ENCODE data around the gene EXPH5.

EXPH5 gene

GRCh38 chr11:108508653-108509593 lies 84.6 kb downstream of the EXPH5 start:
- TF ChIP-seq, protein P1, sequence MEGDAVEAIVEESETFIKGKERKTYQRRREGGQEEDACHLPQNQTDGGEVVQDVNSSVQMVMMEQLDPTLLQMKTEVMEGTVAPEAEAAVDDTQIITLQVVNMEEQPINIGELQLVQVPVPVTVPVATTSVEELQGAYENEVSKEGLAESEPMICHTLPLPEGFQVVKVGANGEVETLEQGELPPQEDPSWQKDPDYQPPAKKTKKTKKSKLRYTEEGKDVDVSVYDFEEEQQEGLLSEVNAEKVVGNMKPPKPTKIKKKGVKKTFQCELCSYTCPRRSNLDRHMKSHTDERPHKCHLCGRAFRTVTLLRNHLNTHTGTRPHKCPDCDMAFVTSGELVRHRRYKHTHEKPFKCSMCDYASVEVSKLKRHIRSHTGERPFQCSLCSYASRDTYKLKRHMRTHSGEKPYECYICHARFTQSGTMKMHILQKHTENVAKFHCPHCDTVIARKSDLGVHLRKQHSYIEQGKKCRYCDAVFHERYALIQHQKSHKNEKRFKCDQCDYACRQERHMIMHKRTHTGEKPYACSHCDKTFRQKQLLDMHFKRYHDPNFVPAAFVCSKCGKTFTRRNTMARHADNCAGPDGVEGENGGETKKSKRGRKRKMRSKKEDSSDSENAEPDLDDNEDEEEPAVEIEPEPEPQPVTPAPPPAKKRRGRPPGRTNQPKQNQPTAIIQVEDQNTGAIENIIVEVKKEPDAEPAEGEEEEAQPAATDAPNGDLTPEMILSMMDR (IDR thresholded peaks at IDR 0.05; ENCODE audit: low read depth, low read length, missing control alignments): no peak
- no peak overlapping the region for H3K4me3 ChIP-seq (replicated peaks; ENCODE audit: low read depth, low read length)
- no peak for DNase-seq (ENCODE audit: extremely low read depth, low read depth)

DNA sequence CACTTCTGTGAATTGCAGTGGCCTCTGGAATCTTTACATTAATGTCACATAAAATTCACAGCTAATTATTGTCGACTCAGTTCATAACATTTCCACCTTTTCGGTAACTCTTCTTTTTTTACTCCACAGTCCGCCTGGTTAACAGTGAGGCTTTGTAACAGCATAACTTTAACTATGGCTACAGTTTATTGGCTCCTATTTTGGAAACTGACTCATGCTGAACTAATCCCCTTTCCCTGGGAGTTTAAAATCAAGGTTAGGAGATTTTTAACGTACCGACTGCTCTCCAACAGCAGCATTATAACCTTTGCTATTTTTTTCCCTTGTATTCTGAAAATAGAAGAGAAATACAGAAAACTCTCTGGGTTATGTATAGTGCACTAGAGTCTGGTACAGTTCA lies 92.2 kb downstream of the EXPH5 start:
- TF ChIP-seq, protein P1 (IDR thresholded peaks at IDR 0.05; ENCODE audit: low read depth, low read length, missing control alignments): no peak
- H3K4me3 ChIP-seq (replicated peaks; ENCODE audit: low read depth, low read length): no peak overlapping the region
- no peak for DNase-seq (ENCODE audit: extremely low read depth, low read depth)

DNA sequence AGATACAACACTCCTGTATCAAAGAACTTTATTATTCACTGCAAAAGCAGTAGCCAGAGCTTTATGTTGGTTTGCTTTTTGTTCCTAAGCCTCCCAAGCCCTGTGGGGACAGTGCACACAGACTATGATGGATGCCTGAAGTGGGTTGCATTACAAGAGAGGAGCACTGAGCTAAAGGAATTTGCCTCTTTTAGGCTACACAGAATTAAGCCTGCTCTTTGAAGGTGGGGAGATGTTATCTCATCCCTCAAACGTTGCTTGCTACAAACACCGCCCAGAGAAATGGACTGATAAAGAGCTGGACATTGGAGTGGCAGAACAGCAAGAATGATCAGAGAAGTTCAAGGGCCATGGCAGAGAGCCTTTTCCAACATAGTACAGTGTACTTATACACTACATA lies 92.8 kb downstream of the EXPH5 start:
- no peak for DNase-seq (ENCODE audit: extremely low read depth, low read depth)
- TF ChIP-seq, protein P1 (IDR thresholded peaks at IDR 0.05; ENCODE audit: low read depth, low read length, missing control alignments): no peak
- no peak overlapping the region for H3K4me3 ChIP-seq (replicated peaks; ENCODE audit: low read depth, low read length)

GRCh38 chr11:108500169-108500568 lies 93.4 kb downstream of the EXPH5 start:
- no peak for DNase-seq (ENCODE audit: extremely low read depth, low read depth)
- TF ChIP-seq, protein P1 (IDR thresholded peaks at IDR 0.05; ENCODE audit: low read depth, low read length, missing control alignments): no peak
- no peak overlapping the region for H3K4me3 ChIP-seq (replicated peaks; ENCODE audit: low read depth, low read length)

- peak overlapping the region; percentile 54 for H3K4me3 ChIP-seq (replicated peaks; ENCODE audit: low read depth, low read length)
- no peak for DNase-seq (ENCODE audit: extremely low read depth, low read depth)
- TF ChIP-seq, protein P1 (IDR thresholded peaks at IDR 0.05; ENCODE audit: low read depth, low read length, missing control alignments): no peak
These were observed 94.7 kb downstream of the EXPH5 start for GRCh38 chr11:108498816-108499408.

DNA sequence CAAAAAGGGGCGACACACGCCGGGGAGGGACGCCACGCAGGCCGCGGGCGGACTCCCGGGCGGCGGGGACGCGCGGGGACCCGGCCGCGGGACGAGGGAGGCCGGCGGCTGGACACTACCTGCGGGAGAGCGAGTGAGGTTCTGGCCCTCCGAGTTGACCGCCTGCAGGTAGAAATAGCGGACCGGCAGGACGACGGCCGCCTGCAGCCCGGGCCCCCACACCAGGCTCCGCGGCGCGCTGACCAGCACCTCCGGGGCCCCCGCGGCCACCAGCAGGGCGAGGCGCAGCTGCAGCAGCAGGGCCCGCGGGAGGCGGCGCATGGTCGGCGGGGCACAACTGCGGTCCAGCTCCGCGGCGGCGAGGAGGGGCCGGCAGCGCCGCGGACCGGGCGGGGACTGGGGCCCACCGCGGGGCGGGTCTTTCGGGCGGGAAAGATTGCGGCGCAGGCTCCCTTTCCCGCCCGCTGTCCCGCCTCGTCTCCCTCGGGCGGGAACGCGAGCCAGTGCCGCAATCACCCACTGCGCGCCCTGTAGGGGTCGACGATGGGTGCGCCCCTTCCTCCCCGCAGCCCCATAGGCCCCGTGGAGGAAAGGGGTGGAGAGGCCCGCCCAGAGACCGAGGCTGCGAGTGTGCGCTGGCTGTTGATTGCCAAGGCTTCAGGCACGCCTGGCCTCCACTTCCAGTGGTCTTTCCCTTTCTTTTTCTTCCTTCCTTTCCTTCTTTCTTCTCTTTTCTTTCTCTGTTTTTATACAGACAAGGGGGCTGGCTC lies 95.3 kb downstream of the EXPH5 start, which contains the start of gene POGLUT3:
Gene POGLUT3, minus strand, starts transcription at position 339 of the 770 bp plus-strand sequence. Its CDS starts 18 bp downstream, at position 321.
- TF ChIP-seq, protein P1 (IDR thresholded peaks at IDR 0.05; ENCODE audit: low read depth, low read length, missing control alignments): no peak
- peak within 1 kb of the TSS; percentile 54 for H3K4me3 ChIP-seq (replicated peaks; ENCODE audit: low read depth, low read length)
- no peak for DNase-seq (ENCODE audit: extremely low read depth, low read depth)

All from HFF-Myc (cell line).